Middle frontal gyrus (tissue), 1 donor: ENCODE measurements around the gene GALNT9.

ENCODE experiments used
- DNase-seq: peaks from one replicate; pipeline ENCODE4 v3.0.0-alpha.2; 2015; ENCODE audit warnings: low spot score; ENCODE audit errors: extremely low spot score

Gene GALNT9

DNA sequence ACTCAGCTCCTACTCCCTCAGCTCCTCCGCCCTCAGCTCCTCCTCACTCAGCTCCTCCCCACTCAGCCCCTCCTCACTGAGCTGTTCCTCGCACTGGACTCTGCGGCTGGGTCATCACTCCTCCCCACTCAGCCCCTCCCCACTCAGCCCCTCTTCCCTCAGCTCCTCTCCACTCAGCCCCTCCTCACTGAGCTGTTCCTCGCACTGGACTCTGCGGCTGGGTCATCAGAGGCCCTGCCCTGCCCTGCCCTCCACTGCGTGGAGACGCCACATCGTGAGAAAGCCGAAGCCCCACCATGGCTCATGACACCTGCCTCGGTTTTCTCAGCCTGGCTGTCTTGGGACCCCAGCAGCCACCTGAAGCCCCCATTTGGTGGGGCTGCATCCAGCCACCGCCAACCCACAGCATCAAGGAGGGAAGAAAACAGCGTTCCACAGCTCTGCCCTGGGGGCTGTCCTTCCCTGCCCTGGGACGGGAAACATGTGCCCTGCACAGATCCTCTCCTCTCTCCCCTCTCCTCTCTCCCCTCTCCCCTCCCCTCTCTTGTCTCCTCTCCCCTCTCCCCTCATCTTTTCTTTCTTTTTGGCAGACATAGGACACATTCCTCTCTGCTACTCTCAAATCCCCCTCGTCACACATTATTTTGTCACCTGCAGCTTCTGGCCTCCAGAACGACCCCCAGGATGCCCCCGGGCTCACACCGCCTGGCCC is 167.4 kb downstream of the GALNT9 start:
- no peak for DNase-seq

DNA sequence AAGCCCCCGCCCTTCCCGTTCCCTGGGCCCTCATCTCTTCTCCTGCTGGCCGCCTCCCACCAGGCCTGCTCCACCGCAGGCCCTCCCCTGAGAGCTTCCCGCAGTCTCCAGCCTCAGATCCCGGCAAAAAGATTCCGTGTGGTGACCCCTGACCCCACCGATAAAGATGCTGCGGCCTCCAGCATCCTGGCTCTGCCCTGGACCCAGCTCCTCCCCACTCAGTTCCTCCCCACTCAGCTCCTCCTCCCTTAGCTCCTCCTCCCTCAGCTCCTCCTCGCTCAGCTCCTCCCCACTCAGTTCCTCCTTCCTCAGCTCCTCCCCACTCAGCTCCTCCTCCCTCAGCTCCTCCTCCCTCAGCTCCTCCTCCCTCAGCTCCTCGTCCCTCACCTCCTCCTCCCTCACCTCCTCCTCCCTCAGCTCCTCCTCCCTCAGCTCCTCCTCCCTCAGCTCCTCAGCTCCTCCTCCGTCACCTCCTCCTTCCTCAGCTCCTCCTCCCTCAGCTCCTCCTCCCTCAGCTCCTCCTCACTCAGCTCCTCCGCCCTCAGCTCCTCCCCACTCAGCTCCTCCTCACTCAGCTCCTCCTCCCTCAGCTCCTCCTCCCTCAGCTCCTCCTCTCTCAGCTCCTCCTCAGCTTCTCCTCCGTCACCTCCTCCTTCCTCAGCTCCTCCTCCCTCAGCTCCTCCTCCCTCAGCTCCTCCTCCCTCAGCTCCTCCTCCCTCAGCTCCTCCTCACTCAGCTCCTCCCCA is 168.2 kb downstream of the GALNT9 start:
- no peak for DNase-seq

DNA sequence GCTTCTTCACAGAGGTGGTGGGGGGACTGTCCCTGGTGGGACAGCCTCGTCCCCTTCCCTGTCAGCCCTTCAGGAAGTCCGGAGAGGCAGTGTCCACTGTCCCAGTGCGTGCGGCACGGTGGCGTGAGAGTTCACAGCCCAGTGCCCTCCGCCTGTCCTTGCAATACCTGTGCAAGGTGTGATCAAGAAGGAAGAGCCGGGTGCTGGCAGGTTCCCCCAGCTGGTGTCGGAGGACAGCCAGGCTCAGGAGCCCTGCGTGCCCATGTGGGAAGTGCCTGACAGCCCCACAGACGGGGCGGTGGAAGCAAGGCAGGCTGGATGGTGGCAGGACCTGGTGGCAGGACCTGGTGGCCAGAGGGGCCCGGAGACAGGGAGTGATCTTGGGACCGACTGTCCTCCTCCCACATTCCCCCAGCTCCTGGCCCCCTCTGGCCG is 168.8 kb downstream of the GALNT9 start:
- no peak for DNase-seq

DNA sequence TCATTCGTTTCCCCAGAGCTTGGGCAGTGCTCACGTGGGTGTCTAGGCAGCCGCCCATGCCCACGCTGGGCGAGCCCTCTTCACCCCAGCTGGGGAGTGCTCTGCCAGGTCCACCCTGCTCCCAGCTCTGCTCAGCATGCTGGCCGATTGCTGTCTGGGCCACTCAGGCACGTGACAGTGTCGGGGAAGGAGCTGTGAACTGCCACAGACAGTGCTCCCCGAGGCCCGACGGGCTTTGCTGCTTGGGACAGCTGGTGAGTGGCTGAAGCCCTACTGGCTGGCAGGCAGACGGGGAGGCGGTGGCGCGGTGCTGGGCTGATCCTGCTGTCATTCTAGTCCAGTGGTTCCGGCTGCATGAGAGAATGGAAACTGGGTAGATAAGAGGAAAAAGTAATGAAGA is 169.4 kb downstream of the GALNT9 start:
- DNase-seq: no peak

DNA sequence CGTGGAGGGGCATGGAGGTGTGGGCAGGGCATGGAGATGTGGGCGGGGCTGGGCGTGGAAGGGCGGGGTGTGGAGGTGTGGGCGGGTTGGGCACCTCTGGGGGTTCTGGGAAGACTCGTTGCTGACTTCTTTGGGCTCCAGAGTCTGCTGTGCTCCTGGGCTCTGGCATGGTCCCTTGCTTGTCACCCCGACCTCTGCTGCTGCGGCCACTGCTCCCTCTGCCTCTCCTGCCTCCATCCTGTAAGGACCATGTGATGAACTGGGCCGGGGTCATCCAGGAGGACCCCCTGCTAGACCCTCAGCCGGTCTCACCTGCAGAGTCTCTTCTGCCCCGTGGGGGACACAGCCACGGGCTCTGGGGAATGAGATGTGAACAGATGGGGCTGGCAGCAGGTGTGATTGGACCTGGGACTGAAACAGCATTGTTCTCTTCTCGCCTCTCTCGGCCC is 169.8 kb downstream of the GALNT9 start:
- no peak for DNase-seq

DNA sequence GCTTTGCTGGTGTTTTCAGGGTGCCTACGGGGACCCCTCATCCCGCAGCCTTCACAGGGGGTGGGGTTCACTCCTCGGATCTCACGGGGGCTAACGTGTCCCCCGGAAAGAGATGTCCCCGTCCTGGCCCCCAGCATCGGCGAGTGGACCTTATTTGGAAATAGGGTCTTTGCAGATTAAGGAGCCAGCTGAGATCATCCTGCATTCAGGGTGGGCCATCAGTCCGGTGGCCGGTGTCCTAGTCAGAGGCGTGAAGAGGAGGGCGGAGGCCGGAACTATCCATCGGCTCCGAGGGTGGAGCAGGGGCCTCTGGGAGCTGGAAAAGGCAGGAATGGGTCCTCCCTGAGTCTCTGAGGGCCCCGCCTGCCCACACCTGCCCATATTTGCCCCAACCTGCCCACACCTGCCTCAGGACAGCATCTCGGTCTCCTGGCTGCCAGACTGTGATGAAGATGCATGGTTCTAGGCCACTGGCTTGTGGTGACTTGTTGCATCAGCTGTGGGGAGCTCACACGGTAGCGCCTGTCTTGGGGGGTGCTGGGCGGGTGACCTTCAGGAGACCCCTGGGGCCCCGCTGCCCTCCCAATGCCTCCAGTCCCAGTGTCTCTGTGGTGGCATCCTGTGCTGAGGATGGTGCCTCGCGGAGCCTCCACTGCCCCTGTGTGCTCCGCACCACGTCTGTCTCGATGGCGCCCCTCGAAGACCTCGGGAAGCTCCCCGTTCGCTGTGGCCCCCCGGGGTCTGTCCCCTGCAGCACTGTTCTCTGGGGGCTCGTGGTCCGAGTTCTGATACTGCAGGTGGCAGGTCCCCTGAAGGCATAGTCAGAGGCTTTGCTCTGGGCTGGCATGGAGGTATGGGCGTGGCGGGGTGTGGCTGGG is 170.5 kb downstream of the GALNT9 start:
- no peak for DNase-seq

DNA sequence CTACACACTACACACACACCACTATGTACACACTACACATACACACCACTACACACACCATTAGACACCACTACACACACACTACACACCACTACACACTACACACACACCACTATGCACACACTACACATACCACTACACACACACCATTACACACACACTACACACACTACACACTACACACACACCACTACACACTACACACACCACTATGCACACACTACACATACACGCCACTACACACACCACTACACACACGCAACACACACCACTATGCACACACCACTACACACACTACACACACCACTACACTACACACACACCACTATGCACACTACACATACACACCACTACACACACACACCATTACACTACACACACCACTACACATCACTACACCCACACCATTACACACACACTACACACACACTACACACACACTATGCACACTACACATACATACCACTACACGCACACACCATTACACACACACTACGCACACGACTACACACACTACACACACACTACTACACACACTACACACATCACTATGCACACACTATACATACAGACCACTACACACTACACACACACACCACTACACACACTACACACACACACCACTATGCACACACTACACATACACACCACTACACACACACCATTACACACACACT is 171.5 kb downstream of the GALNT9 start:
- DNase-seq: no peak

DNA sequence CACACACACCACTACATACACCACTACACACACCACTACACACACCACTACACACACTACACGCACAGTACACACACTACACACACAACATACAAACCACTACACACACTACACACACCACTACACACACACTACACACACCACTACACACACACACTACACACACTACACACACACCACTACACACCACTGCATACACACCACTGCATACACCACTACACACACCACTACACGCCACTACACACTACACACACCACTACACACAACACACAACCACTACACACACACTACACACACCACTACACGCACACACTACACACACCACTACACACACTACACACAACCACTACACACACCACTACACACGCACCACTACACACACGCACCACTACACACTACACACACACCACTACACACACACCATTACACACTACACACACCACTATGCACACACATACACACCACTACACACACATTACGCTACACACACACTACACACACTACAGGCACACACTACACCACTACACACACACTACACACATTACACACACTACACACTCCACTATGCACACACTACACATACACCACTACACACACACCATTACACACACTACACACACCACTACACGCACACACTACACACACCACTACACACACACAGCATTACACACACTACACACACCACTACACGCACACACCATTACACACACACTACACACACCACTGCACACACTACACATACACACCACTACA is 172.6 kb downstream of the GALNT9 start:
- no peak for DNase-seq

DNA sequence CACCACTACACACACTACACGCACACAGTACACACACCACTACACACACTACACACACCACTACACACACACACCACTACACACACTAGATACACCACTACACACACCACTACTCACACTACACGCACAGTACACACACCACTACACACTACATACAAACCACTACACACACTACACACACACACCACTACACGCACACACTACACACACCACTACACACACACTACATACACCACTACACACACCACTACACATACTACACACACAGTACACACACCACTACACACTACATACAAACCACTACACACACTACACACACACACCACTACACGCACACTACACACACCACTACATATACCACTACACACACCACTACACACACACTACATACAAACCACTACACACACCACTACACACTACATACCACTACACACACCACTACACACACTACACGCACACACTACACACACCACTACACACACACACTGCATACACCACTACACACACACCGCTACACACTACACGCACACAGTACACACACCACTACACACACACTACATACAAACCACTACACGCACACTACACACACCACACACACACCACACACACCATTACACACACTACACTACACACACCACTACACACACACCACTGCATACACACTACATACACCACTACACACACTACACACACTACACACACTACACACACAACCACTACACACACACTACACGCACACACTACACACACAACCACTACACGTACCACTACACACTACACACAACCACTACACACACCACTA is 173.4 kb downstream of the GALNT9 start:
- no peak for DNase-seq

DNA sequence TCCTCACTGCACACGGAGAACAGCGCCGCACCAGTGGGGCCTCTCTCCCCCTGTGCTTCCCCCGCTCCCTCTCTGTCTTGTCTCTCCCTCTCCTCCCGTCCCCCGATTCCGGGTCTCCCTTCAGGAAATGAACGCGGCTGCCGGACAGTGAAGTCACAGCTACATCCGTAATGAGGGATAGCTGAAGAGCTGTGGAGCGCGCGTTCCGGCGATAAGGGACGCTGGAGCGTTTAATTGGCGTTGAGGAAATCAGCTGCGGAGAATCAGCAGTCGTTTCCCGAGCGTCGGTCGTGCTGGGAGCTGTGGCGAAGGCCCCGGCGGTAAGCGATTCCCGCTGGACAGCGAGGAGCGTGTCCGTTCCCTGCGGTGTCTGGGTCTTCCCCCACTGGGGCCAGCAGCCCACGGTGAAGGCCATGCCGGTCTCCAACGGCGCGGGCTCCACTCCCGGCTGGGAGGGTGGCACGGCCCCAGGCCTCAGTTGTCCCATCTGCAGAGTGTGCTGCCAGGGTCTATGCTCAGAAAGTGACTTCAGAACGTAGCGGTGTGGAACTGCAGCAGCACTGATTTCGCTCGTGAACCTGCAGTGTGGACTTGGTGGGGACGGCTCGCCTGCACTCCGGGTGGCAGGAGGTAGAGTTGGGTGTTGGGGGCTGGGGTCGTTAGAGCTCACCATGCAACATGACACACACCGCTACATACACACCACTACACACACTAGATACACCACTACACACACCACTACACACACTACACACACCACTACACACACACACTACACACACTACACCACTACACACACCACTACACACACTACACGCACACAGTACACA is 174.2 kb downstream of the GALNT9 start:
- DNase-seq: no peak

DNA sequence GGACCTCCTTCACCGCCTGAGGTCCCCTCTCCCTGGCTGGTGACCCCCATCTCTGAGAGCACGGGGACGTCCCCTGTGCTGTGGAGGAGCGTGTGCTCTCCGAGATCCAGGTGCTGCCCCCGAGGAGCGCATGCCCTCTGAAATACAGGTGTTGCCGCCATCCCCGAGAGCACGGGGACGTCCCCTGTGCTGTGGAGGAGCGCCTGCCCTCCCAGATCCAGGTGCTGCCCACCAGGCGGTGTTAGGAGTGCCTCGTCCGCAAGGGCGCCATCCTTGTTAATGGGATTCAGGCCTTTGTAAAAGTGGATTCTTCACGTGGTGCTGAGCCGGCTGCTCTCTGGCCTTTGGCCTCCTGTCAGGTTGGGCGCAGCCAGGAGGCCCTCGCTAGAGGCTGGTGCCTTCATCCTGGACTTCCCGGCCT is 175.0 kb downstream of the GALNT9 start:
- no peak for DNase-seq

DNA sequence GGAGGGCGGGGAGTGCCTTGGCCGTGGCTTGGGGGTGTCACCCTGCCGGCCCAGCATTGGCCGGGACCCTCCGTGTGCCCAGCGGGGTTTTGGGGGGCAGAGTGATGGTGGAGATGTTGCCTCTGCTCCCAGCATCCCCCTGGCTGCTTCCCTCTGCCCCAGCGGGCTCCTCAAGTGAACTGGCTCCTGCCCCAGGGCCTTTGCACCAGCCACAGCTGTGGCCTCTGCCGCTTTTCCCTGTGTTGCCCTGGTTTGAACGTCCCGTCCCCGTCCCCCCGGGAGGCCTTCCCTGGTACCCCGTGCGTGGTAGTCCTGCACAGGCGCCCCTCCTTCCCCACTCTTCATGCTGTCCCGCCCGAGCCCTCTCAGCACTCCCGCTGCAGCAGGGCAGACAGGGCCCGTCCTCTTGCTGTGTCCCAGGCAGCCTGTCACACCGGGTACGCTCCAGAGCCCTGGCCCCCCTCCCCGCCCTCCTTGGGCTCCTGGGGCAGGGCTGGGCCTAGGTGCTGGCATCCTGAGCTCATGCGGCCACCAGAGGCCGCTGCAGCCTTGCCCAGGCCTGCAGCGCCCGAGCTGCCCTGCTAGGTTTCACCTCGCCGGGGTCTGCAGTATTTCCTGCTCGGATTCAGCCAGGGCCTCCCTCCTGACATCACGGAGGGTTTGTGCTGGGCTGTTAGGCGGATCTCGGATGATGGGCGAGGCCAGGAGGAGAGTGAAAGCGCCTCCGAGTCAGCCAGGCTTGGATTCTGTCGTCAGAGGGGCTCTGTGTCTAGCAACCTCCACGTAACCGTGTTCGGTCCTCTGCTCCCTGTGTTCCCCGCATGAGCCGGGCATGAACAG is 175.7 kb downstream of the GALNT9 start:
- peak; percentile 27 for DNase-seq

DNA sequence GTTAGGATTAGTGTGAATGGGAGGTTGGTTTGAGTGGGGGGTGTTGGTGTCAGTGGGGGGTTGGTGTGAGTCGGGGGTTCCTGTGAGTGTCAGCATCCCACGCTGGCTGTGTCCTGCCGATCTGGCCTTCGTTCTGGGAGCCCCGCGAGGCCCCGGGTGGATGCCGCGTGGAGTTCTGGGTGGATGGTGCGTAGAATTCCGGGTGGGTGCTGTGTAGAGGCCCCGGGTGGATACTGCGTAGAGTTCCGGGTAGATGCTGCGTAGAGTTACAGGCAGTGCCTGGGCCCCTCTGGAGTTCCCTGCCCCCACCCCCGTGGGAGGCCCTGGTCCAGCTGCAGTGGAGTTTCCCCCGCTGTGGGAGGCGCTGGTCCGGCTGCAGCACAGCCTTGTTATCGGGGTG is 176.4 kb downstream of the GALNT9 start:
- no peak for DNase-seq

DNA sequence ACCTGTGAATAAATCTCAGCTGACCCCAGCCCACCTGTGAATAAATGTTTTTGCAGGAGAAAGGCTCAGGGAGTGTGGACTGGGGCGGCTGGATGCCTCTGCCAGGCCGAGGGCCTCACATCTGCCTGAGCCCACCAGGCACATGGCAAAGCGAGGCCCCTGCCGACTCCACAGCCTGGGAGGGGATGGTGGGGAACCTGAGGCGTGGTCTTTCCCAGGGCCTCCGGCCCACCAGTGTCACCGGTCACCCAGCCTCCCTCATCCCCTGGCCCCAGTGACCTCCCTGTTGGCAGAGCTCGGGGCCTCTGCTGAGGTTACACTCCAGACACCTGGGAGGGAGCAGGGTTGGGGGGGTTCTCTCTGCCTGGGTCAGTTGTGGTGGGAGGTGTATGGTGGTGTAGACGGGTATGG is 177.0 kb downstream of the GALNT9 start:
- DNase-seq: no peak

DNA sequence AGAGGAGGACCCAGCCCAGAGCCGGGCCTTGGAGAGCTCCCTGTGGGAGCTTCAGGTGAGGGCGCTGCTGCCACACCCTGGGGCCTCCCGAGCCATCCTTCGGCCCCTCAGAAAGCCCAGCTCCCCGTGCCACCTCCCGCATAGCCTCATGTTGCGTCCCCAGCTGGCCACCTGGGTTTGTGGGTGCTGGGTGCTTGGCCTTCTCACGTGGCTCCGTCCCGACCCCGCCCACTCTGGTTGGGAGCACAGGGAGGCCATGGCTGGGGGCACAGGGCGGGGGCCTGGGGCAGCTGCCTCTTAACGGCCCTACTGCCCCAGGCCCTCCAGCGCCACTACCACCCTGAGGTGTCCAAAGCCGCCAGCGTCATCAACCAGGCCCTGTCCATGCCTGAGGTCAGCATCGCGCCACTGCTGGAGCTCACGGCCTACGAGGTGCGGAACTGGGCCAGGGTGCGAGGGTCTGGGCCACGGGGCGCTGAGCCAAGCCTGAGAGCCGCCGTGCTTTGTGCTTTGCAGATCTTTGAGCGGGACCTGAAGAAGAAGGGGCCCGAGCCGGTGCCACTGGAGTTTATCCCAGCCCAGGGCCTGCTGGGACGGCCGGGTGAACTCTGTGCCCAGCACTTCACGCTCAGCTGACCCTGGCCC is 177.5 kb downstream of the GALNT9 start:
- DNase-seq: no peak

DNA sequence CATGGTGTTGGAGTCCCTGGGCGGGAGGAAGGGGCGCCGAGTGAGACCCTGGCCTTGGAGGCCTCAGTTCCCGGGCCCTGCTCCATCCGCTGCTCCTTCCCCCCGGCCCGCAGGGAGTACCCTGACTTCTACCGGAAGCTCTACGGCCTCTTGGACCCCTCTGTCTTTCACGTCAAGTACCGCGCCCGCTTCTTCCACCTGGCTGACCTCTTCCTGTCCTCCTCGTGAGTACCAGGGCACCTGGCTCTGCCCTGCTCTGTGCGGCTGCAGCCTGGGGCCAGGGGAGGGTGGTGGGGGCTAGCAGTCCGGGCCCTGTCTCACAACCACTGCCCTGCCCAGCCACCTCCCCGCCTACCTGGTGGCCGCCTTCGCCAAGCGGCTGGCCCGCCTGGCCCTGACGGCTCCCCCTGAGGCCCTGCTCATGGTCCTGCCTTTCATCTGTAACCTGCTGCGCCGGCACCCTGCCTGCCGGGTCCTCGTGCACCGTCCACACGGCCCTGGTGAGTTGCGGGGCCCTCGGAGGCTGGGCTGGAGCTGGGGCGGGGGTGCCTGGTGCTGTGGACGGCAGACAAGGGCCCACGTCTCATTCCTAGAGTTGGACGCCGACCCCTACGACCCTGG is 178.1 kb downstream of the GALNT9 start:
- DNase-seq: no peak

DNA sequence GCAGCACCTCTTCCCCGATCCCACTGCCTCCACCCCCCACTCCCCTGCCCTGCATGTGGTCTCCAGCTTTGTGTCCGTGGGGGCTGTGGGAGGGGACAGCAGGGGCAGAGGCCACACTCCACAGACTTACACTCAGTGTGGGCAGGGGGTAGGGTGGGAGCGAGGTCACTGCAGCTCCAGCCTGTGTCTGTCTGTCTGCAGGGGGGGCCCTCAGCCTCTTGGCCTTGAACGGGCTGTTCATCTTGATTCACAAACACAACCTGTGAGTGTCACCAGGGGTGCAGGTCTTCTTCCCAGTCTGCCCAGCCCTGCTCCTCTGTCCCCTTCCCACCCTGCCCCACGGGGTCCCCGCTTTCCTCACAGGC is 178.6 kb downstream of the GALNT9 start:
- no peak for DNase-seq
